LHCN-M2 (cell line): Measurements from ENCODE around the gene SIGLEC12. TPM values are rescaled to one million over a fixed set of nuclear protein-coding genes. Genes with fewer than 3 reads are reported as not detected.
"Not testable (repeated sequence)": the region's sequence is repeated elsewhere in the genome, so short reads cannot be mapped to it uniquely, and the experiment has no call there.

Experiments used
- DNase-seq: peaks from one replicate; pipeline ENCODE4 v3.0.0-alpha.2; 2012; ENCODE audit warnings: low read depth
- total RNA-seq: library from RNA; depleted of rRNA; stranded (reverse); fragments of >200 nt; gene quantifications from 2 replicates; pipeline ENCODE4 v1.2.3, GENCODE V29; 2014

Gene SIGLEC12
- total RNA-seq, 1 experiment from 2014 or later = not detected

DNA sequence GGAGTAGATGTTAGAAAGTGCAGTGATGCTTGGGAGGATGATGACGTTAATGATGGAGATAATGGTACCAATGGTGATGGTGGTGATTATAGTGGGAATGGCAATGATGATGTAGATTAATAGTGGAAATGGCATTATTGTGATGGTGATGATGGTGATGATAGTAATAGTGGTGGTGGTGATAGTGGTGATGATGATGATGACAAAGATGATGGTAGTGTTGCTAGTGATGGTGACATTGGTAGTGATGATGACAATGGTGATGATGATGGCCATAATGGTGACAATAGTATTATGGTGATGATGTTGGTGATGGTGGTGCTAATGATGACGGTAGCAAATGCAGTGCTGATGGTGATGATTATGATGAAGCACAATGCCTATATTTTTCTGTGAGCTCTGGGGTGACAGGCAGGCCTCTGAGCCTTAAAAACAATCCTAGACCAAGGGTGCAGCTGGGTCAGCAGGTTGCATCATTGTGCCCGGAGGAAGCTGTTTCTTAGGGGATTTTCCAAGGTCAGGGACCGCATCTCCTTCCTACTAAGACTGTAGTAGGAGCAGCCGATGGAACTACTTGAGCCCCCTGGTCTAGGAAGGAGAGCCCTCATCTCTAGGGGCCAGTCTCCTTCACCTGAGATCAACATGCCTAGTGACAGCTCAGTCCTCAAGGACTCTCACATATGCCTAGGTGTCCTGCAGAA, 15.5 kb downstream of the SIGLEC12 start:
- DNase-seq = no peak

DNA sequence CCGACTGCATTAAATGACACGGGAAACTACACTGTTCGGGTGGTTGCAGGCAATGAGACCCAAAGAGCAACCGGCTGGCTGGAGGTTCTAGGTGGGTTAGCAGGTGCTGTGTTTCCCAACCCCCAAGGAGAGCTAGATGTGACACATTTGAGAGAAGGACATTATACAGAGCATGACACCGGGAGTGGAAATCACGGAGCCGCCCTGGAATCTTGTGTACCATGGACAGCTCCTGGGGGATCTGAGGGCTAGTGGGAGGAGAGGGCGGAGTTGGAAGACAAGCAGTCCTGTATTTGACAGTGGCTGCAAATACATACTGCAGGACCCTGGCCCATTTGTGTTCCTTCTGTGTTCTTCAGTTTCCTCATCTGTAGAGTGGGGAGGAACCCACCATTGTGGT, 21.0 kb downstream of the SIGLEC12 start:
- peak; percentile 3 for DNase-seq

DNA sequence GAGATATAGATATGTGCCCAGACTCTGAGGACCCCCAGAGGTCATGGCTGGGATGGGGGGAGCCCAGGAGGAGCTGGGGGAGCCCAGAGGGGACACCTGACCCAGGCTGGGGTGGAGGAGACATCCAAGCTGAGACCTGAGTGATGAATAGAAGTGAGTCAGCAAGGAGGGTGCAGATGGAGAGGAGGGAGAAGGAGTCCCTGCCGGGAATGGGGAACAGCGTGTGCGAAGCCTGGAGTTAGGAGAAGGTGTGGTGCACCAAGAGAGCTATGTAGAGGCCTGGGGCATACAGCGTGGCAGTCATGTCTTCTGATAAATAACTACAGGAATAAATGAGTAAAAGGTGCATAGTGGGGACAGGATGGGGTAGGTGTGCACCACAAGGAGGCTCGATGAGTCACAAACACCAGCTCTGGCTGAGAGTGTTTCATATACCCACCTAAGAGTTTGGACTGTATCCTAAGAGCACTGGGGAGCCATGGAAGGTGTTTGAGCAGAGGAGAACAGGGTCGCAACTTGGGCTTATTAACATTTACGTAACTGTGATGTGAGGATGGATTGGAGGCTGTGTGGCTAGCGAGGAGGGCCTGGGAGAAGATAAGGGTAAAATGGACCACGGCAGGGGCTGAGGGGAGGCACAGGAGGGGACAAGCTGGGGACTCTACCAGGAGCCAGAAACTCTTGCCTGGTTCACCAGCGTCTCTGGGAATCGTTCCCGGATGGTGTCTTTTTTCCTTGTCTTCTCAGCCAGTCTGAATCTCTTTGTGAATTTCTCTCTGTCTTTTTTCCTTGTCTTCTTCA, 21.9 kb downstream of the SIGLEC12 start:
- DNase-seq = no peak

- no peak for DNase-seq
Observed at GRCh38 chr19:51478381-51479234, 23.0 kb downstream of the SIGLEC12 start, which contains the start of gene CEACAM18. TSS of gene CEACAM18 (plus strand) at chr19:51478539.

DNA sequence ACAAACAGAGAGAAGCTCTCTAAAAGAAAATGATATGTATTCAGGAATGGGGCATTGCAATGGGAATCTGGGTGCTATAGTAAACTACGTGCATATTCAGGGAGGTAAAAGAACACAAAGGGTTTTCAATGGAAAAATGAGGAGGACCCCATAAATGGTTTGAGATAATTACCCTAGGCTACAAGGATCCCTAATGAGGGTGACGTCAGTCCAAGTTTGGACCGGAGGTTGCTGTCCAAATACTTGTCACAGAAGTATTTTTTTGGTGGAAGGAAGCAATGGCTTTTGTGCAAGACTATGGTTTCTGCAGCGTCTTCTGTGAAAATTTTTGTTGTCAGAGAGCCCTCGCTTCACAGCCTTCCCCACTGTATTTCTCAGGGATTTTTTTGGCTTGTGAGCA, 24.3 kb downstream of the SIGLEC12 start:
- no peak for DNase-seq

GRCh38 chr19:51476164-51476563, 25.4 kb downstream of the SIGLEC12 start:
- no peak for DNase-seq

- DNase-seq = peak; percentile 58
Observed at GRCh38 chr19:51473009-51473707, 28.4 kb downstream of the SIGLEC12 start.

DNA sequence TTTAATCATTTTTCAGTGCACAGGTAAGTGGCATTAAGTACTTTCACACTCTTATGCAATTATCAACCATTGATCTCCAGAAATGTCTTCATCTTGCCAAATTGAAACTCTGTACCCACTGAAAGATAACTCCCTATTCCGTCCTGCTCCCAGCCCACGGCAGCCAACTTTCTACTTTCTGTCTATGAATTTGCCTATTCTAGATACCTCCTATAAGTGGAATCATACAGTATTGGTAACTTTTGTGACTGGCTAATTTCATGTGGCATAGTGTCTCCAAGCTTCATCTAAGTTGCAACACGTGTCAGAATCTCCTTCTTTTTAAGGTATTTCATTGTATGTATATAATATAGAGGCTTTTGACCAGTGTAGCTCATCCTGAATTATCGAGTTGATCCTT, 29.0 kb downstream of the SIGLEC12 start:
- DNase-seq = no peak

DNA sequence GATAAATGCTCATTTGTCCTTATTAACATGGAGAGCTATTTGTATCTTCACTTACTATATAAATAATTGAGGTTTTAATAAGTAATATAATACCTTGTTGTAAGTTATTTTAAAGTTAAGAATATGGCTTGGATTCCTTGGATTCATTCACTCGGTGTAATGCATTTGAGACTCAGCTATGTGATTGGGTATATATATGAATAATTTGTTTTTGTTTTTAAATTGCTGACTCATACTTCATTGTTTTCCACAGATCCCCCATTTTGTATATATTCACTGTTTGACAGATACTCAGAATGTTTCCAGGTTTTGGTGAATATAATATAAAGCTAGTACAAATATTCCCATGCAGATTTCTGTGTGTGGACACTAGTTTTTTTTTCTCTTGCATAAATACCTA, 30.1 kb downstream of the SIGLEC12 start:
- no peak for DNase-seq

- DNase-seq = no peak
Observed at GRCh38 chr19:51470966-51471365, 30.6 kb downstream of the SIGLEC12 start.

DNA sequence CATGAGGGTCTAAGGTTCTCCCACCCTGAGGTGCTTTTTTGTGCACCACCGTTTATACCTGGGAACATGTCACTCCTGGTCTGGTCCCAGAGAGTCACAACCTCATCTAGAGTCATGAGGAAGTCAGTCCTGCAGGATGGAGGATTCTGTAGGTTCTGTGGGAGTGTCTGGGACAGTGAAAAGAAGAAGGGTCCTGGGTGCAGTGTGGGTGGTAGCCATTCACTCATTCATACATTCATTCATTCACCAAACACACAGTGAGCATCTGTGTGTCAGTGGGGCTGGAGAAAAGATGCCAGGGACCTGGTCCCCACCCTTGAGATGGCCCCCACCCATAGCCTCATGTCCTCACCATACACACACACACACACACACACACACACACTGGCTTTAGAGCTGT, 32.0 kb downstream of the SIGLEC12 start:
- no peak for DNase-seq

GRCh38 chr19:51469162-51469561, 32.4 kb downstream of the SIGLEC12 start:
- DNase-seq = no peak

DNA sequence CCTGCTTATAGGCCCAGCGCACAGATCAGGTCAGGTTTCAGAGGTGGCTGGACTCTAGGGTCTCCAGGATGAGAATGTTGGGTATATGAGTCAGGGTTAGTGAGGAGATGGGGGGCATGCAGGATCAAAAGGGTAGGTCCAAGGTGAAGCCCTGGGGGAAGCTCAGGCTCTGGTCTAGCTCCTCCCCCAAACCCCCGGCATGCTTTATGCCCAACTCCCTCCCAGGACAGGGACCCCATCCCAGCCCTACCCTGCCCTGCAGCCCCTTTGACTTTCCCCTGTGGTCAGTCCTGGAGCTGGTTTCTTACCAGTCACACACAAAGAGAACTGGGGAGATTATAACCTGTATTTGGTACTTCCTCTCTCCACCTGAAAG, 33.1 kb downstream of the SIGLEC12 start:
- no peak for DNase-seq

DNA sequence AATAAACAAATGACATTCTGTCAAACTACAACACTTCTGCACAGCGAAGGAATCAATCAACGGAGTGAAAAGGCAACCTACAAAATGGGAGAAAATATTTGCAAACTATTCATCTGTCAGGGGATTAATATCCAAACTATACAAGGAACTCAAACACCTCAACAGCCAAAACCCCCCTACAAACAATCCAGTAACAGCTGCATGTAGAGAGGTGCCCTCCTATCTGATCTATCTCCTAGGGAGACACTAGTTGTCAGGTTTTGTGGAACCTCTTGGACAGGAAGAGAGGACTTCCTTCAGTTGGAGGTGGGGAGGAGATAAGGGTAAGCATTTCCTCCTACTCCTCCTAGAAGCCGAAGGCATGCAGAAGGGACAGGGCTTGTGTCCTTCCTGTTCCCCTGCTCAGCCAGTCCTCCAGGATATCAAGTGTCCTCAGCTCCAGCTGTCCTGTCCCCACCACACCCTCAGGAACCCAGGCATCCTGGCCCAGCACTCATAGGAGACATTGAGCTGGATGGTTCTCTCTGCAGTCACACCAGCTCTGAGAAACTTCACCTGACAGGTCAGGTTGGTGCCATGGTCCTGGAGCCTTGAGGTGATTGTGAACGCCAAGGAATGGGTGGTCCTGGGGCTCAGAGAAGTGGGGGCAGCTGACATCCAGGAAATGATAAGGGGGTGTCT, 33.6 kb downstream of the SIGLEC12 start:
- DNase-seq = no peak

GRCh38 chr19:51466723-51467122, 34.9 kb downstream of the SIGLEC12 start:
- no peak for DNase-seq

DNA sequence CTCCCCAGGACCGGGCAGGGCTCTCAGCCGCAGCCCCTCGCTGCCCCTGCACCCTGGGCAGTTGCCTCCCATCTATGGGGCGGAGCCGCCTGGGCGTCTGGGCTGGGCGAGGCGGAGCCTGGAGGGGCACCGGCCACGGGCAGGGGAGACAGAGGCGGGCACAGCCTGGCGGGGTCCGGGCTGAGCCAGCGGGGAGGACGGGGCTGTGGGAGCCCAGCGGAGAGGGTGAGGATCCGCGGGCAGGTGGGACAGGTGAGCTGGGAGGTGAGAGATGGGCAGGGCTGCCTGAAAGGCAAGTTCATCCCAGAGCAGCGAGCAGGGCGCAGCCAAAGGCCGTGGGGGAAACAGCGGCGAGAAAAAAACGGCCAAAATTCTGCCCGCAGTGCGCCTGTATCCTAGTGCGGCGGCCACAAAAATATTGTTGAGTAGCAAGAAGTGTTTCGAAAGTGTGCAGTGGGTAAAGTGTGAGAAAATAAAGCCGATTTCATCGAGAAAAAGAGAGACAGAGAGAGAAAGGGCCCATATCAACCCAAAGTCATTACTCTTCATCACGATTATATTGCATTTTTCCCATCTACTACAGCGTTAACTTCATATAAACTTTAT, 37.5 kb downstream of the SIGLEC12 start:
- not testable (repeated sequence) for DNase-seq

GRCh38 chr19:51462681-51463080, 38.9 kb downstream of the SIGLEC12 start:
- no peak for DNase-seq

DNA sequence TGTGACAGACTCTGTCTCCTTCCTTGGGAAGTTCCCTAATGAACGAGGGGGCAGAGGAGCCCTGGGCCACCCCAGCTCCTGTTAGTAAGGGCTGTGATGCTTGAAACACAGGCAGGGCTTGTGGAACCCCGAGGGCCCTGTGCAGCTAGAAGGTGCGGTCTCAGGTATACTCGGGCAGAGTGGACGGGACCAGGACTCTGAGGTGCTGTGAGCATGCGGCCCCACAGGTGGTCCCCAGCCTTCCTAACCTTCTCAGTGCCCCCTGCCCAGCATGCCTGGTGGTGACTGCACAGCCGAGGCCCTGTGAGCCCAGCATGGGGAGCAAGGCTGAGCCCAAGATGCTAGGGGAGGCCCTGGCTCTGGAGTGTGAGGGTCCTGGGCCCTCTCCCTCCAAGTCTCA, 39.3 kb downstream of the SIGLEC12 start:
- DNase-seq = no peak

- no peak for DNase-seq
Observed at GRCh38 chr19:51461723-51462161, 39.9 kb downstream of the SIGLEC12 start.
